Measurements from ENCODE around the gene CPA1. TPM values are rescaled to one million over a fixed set of nuclear protein-coding genes. Genes with fewer than 3 reads are reported as not detected.

The CPA1 gene
- total RNA-seq, 4 donors from 2014 or later = not detected

GRCh38 chr7:130369110-130369711 lies 11.1 kb upstream of the CPA1 start:
- Histone ChIP-seq H3K4me1 (peaks cover 36 to 60% of the 10 kb centered on the region in 2 donors), H3K9me3 (no peaks in the 10 kb centered on the region), H3K27ac (peak overlapping the region in 3 of 4 donors; percentile 45 to 58 (median 53)), H3K27me3 (no peaks in the 10 kb centered on the region), H3K4me3 (no peak overlapping the region), H3K36me3 (no peaks in the 10 kb centered on the region)
- ATAC-seq (no peak), DNase-seq (no peak)
- intact Hi-C loops (cut with DNase I; ENCODE audit: low total_unique reads) = no loop called here
- TF ChIP-seq POLR2A (IDR thresholded peaks at IDR 0.05) (no peak), CTCF (IDR thresholded peaks at IDR 0.05 in 4 of 5, conservative IDR thresholded peaks at IDR 0.05 in 1 of 5) (no peak)
- in situ Hi-C loops (cut with MboI; ENCODE audit: low sequenced_read_pairs in 4 of 4) = no loop called here

DNA sequence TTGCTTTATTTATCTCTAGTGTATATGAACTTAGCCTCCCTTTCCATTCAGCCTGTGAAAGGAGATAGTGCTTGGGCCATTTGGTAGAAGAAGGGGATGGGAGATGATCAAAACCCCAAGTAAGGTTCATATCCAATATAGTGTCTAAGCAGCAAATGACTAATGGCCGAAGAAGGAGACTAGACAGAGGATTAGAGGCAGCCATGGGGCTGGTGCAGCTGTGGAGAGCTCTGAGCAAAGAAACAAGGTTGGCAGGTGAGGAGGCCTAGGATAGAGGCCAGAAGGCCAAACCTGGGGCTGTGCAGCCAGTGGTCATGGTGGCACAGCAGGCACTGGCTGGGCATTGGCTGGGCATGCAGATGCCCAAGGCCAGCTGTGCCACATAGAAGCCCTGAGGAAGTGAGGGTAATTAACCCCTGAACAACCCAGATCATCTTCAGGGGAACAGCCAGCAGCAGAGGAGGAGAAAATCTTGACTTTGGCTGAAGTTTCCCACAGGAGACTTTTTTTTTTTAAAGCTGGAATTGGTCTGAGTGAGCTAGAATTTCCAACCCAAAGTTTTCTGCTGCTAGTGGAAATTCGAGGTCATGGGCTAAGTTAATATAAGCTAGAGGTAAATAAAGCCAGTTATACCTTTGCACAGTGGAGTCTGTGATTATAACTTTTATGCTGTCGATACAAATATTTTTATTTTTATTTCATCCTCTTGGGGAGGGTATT lies 10.3 kb upstream of the CPA1 start:
- Histone ChIP-seq H3K27me3 (no peaks in the 10 kb centered on the region), H3K9me3 (no peaks in the 10 kb centered on the region), H3K36me3 (no peaks in the 10 kb centered on the region), H3K4me3 (no peak overlapping the region), H3K27ac (peak overlapping the region in 3 of 4 donors; percentile 18 to 85 (median 53)), H3K4me1 (peaks cover 28 to 53% of the 10 kb centered on the region in 2 donors)
- in situ Hi-C loops (cut with MboI; ENCODE audit: low sequenced_read_pairs in 4 of 4) (no loop called here), intact Hi-C loops (cut with DNase I; ENCODE audit: low total_unique reads) (no loop called here)
- TF ChIP-seq CTCF (IDR thresholded peaks at IDR 0.05 in 4 of 5, conservative IDR thresholded peaks at IDR 0.05 in 1 of 5) = no peak
- TF ChIP-seq POLR2A (IDR thresholded peaks at IDR 0.05) = no peak
- DNase-seq = no peak
- no peak for ATAC-seq

- Histone ChIP-seq H3K4me3 (no peak overlapping the region), H3K27ac (peak overlapping the region in 3 of 4 donors; percentile 42 to 85 (median 79)), H3K9me3 (no peaks in the 10 kb centered on the region), H3K27me3 (no peaks in the 10 kb centered on the region), H3K36me3 (no peaks in the 10 kb centered on the region), H3K4me1 (peaks cover 18 to 44% of the 10 kb centered on the region in 2 donors)
- ATAC-seq (no peak), DNase-seq (peak in 1 of 2 donors; percentile 72)
- intact Hi-C loops (cut with DNase I; ENCODE audit: low total_unique reads) = no loop called here
- no peak for TF ChIP-seq CTCF (IDR thresholded peaks at IDR 0.05 in 4 of 5, conservative IDR thresholded peaks at IDR 0.05 in 1 of 5)
- no peak for TF ChIP-seq POLR2A (IDR thresholded peaks at IDR 0.05)
- in situ Hi-C loops (cut with MboI; ENCODE audit: low sequenced_read_pairs in 4 of 4) = no loop called here
Observed at GRCh38 chr7:130371046-130371445, 9.2 kb upstream of the CPA1 start.

GRCh38 chr7:130372402-130373165 lies 7.7 kb upstream of the CPA1 start:
- ATAC-seq = no peak
- H3K4me1 ChIP-seq = peaks cover 17 to 35% of the 10 kb centered on the region in 2 donors
- H3K27ac ChIP-seq = peak overlapping the region; percentile 72 to 85 (median 80)
- intact Hi-C loops (cut with DNase I; ENCODE audit: low total_unique reads) = no loop called here
- H3K27me3 ChIP-seq = no peaks in the 10 kb centered on the region
- DNase-seq = no peak
- no peaks in the 10 kb centered on the region for H3K36me3 ChIP-seq
- H3K9me3 ChIP-seq = no peaks in the 10 kb centered on the region
- no peak for TF ChIP-seq CTCF (IDR thresholded peaks at IDR 0.05 in 4 of 5, conservative IDR thresholded peaks at IDR 0.05 in 1 of 5)
- TF ChIP-seq POLR2A (IDR thresholded peaks at IDR 0.05) = no peak
- in situ Hi-C loops (cut with MboI; ENCODE audit: low sequenced_read_pairs in 4 of 4) = no loop called here
- no peak overlapping the region for H3K4me3 ChIP-seq

Measured in gastrocnemius medialis (tissue), 4 donors.